Liver (tissue), 9 donors: ENCODE results near the gene RAB5B. TPM values are rescaled to one million over a fixed set of nuclear protein-coding genes. Genes with fewer than 3 reads are reported as not detected.

Source experiments
- DNase-seq: peaks from one replicate; pipeline ENCODE4 v3.0.0-alpha.2; 2017; ENCODE audit warnings: low spot score
- H3K27ac ChIP-seq, 2 donors: one replicate each; pipeline ENCODE4 v1.7.0; 2013; ENCODE audit warnings: inconsistent platforms in 2 of 2, low read length in 2 of 2, control low read depth in 1 of 2, low read depth in 1 of 2, mild to moderate bottlenecking in 1 of 2
- H3K27me3 ChIP-seq, 4 donors: one replicate each; pipeline versions ENCODE4 v1.6.1 to v1.7.0; 2013; ENCODE audit warnings: low read length in 3 of 4, inconsistent platforms in 1 of 4, mild to moderate bottlenecking in 1 of 4, moderate library complexity in 1 of 4; ENCODE audit not compliant: control insufficient read depth in 4 of 4, insufficient read depth in 4 of 4
- H3K36me3 ChIP-seq, 4 donors: one replicate each; pipeline versions ENCODE4 v1.6.1 to v1.7.0; 2013; ENCODE audit warnings: low read length in 3 of 4, mild to moderate bottlenecking in 3 of 4, low read depth in 1 of 4, moderate library complexity in 1 of 4; ENCODE audit not compliant: control insufficient read depth in 4 of 4, insufficient read depth in 3 of 4
- H3K4me1 ChIP-seq, 4 donors: one replicate each; pipeline versions ENCODE4 v1.6.1 to v1.7.0; 2013; ENCODE audit warnings: low read length in 3 of 4, mild to moderate bottlenecking in 3 of 4, moderate library complexity in 1 of 4; ENCODE audit not compliant: control insufficient read depth in 4 of 4, insufficient read depth in 4 of 4
- H3K4me3 ChIP-seq, 3 donors: one replicate each; pipeline versions ENCODE4 v1.6.1 to v1.7.0; 2013; ENCODE audit warnings: low read length in 3 of 3, control low read depth in 1 of 3, low read depth in 1 of 3, mild to moderate bottlenecking in 1 of 3
- H3K9ac ChIP-seq, 2 donors: one replicate each; pipeline ENCODE4 v1.7.0; 2013; ENCODE audit warnings: low read length in 2 of 2, mild to moderate bottlenecking in 2 of 2, moderate library complexity in 2 of 2, control low read depth in 1 of 2, low read depth in 1 of 2
- H3K9me3 ChIP-seq, 4 donors: one replicate each; pipeline versions ENCODE4 v1.6.1 to v1.7.0; 2013; ENCODE audit warnings: low read length in 3 of 4; ENCODE audit not compliant: control insufficient read depth in 4 of 4
- CTCF ChIP-seq: fragments of 150-350 bp; IDR thresholded peaks from 2 replicates; pipeline ENCODE4 v1.5.1; 2017; ENCODE audit warnings: improper control_type of control experiment, low read depth, low read length; ENCODE audit not compliant: missing input control
- EGR1 ChIP-seq, 2 donors: IDR thresholded peaks; 2 replicates each; pipeline ENCODE4 v1.6.1; 2016 to 2018; ENCODE audit warnings: antibody characterized with exemption in 2 of 2, low read depth in 2 of 2
- FOXA1 ChIP-seq: IDR thresholded peaks from 2 replicates; pipeline ENCODE4 v1.6.1; 2016; ENCODE audit warnings: antibody characterized with exemption
- FOXA2 ChIP-seq: IDR thresholded peaks from 2 replicates; pipeline ENCODE4 v1.6.1; 2016; ENCODE audit warnings: antibody characterized with exemption
- GABPA ChIP-seq, 2 donors: IDR thresholded peaks in 1 of 2; conservative IDR thresholded peaks in 1 of 2; 2 replicates each; pipeline ENCODE4 v1.6.1; 2016; ENCODE audit warnings: antibody characterized with exemption in 2 of 2, mild to moderate bottlenecking in 1 of 2, moderate library complexity in 1 of 2
- HNF4A ChIP-seq, 2 donors: conservative IDR thresholded peaks; 2 replicates each; pipeline ENCODE4 v1.6.1; 2016; ENCODE audit warnings: antibody characterized with exemption in 2 of 2, mild to moderate bottlenecking in 2 of 2
- HNF4G ChIP-seq: IDR thresholded peaks from 2 replicates; pipeline ENCODE4 v1.6.1; 2016; ENCODE audit warnings: antibody characterized with exemption
- JUND ChIP-seq, 2 donors: IDR thresholded peaks; 2 replicates each; pipeline ENCODE4 v1.6.1; 2016; ENCODE audit warnings: antibody characterized with exemption in 2 of 2
- NR2F2 ChIP-seq: IDR thresholded peaks from 2 replicates; pipeline ENCODE4 v1.6.1; 2016; ENCODE audit warnings: antibody characterized with exemption
- RAD21 ChIP-seq, 2 donors: IDR thresholded peaks; 2 replicates each; pipeline ENCODE4 v1.6.1; 2016; ENCODE audit warnings: antibody characterized with exemption in 2 of 2, mild to moderate bottlenecking in 2 of 2
- REST ChIP-seq: IDR thresholded peaks from 2 replicates; pipeline ENCODE4 v1.6.1; 2016; ENCODE audit warnings: antibody characterized with exemption, mild to moderate bottlenecking
- RXRA ChIP-seq, 2 donors: IDR thresholded peaks; 2 replicates each; pipeline ENCODE4 v1.6.1; 2017 to 2018; ENCODE audit warnings: antibody characterized with exemption in 2 of 2, mild to moderate bottlenecking in 1 of 2
- SP1 ChIP-seq: IDR thresholded peaks from 2 replicates; pipeline ENCODE4 v1.6.1; 2018; ENCODE audit warnings: antibody characterized with exemption, mild to moderate bottlenecking
- TAF1 ChIP-seq: conservative IDR thresholded peaks from 2 replicates; pipeline ENCODE4 v1.6.1; 2016; ENCODE audit warnings: antibody characterized with exemption, mild to moderate bottlenecking
- YY1 ChIP-seq: IDR thresholded peaks from 2 replicates; pipeline ENCODE4 v1.6.1; 2016; ENCODE audit warnings: antibody characterized with exemption, mild to moderate bottlenecking
- ZBTB33 ChIP-seq: IDR thresholded peaks from 2 replicates; pipeline ENCODE4 v1.6.1; 2016; ENCODE audit warnings: antibody characterized with exemption
- WGBS: extraction: QIAGEN DNeasy Blood & Tissue Kit; methylation state at CpG from one replicate; pipeline ENCODE4 v1.1.7; 2013; 5-methylcytosine and 5-hydroxymethylcytosine counted together
- polyA plus RNA-seq, 2 donors: library from polyadenylated mRNA; stranded (reverse) in 1 of 2; unstranded in 1 of 2; fragments of 200-250 nt in 1 of 2; fragments of >200 nt in 1 of 2; fragmentation: Nextera tagmentation in 1 of 2; extraction: Ambion mirVana in 1 of 2; gene quantifications; one replicate each; pipeline versions ENCODE4 v1.2.1 to v1.2.3, GENCODE V29; 2013 to 2015
- total RNA-seq, 2 donors: library from RNA; depleted of rRNA; stranded (reverse); fragments of >200 nt; gene quantifications; one replicate each; pipeline ENCODE4 v1.2.3, GENCODE V29; 2014
- TF ChIP-seq, protein P1 (sequence below): IDR thresholded peaks from 2 replicates; pipeline ENCODE4 v1.6.1; 2016; ENCODE audit warnings: antibody characterized with exemption
- TF ChIP-seq, protein P2 (sequence below): IDR thresholded peaks from 2 replicates; pipeline ENCODE4 v1.6.1; 2016; ENCODE audit warnings: antibody characterized with exemption
- donor health status: healthy.
- donor health status: healthy.
- donor health status: healthy.
- donor health status: healthy.
- donor health status: healthy.

RAB5B gene
- total and polyA plus RNA-seq, 4 donors, result 20.7 to 44.0 (median 38.4) TPM

- no peaks in the 10 kb centered on the region for H3K9me3 ChIP-seq
- peaks cover 7 to 32% (median 26%) of the 10 kb centered on the region in 4 donors for H3K4me1 ChIP-seq
- WGBS, result 62% methylated on average over 8 of the region's 8 CpGs
- DNase-seq, result no peak
- no peak overlapping the region for H3K4me3 ChIP-seq
- H3K9ac ChIP-seq, result peak overlapping the region in 1 of 2 donors; percentile 18
- H3K36me3 ChIP-seq, result peaks cover 0 to 1% (median 0%) of the 10 kb centered on the region in 4 donors
- no peaks in the 10 kb centered on the region for H3K27me3 ChIP-seq
- TF ChIP-seq JUND (IDR thresholded peaks at IDR 0.05), result no peak
- TF ChIP-seq ZBTB33, result no peak
- TF ChIP-seq HNF4A (conservative IDR thresholded peaks at IDR 0.05), result no peak
- TF ChIP-seq REST, result no peak
- no peak for TF ChIP-seq CTCF
- no peak for TF ChIP-seq GABPA (IDR thresholded peaks at IDR 0.05 in 1 of 2, conservative IDR thresholded peaks at IDR 0.05 in 1 of 2)
- no peak for TF ChIP-seq RAD21 (IDR thresholded peaks at IDR 0.05)
- TF ChIP-seq RXRA (IDR thresholded peaks at IDR 0.05), result no peak
- TF ChIP-seq EGR1 (IDR thresholded peaks at IDR 0.05; ENCODE audit: low read depth in 2 of 2), result no peak
- TF ChIP-seq, protein P1, sequence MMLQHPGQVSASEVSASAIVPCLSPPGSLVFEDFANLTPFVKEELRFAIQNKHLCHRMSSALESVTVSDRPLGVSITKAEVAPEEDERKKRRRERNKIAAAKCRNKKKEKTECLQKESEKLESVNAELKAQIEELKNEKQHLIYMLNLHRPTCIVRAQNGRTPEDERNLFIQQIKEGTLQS, result no peak
- TF ChIP-seq TAF1, result no peak
- TF ChIP-seq HNF4G, result no peak
- no peak for TF ChIP-seq FOXA1
- no peak for TF ChIP-seq FOXA2
- TF ChIP-seq YY1, result no peak
- TF ChIP-seq NR2F2, result no peak
- TF ChIP-seq SP1, result no peak
- TF ChIP-seq, protein P2, sequence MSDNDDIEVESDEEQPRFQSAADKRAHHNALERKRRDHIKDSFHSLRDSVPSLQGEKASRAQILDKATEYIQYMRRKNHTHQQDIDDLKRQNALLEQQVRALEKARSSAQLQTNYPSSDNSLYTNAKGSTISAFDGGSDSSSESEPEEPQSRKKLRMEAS, result no peak
- peak overlapping the region; percentile 23 to 37 for H3K27ac ChIP-seq
Measured at GRCh38 chr12:55929306-55929791, 44.5 kb upstream of the RAB5B start.
